ENCODE measurements around the gene CYP1B1. TPM values are rescaled to one million over a fixed set of nuclear protein-coding genes. Genes with fewer than 3 reads are reported as not detected.

CYP1B1 gene
- total and polyA plus RNA-seq, 2 of the 4 experiments (the other 2 are of a cell fraction): 0.65 to 1.1 TPM

DNA sequence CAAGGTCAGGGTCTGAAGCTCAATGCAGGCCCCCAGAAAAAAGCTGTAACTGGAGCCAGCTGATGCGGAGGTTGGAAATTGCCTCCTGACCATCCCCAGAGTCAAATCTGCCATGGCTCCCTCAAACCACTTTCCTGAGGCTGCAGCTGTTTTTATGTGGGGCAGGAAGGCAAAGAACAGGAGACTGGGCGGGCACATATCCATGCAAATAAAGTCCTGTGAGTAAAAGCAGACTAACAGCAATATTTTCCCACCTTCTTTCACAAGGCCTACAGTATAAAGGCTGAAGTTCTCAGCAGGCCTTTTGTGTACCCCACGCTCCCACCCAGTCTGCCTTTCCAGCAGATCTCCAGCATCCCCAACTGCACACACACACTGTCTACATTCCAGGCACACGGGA, 47.1 kb downstream of the CYP1B1 start:
- Histone ChIP-seq H3K27ac (ENCODE audit: insufficient read depth, low read length) (no peak overlapping the region), H3K36me3 (ENCODE audit: control insufficient read depth, insufficient read depth, low read length) (no peaks in the 10 kb centered on the region), H4K20me1 (ENCODE audit: insufficient read depth, low read length) (no peaks in the 10 kb centered on the region), H3K14ac (replicated peaks; ENCODE audit: low read depth, low read length) (no peak overlapping the region), H2BK120ac (ENCODE audit: low read depth, low read length) (no peak overlapping the region), H4K91ac (ENCODE audit: insufficient read depth, low read depth, low read length) (no peak overlapping the region), H2BK5ac (ENCODE audit: low read depth, low read length, poor library complexity, severe bottlenecking) (no peak overlapping the region), H3K27me3 (ENCODE audit: control insufficient read depth, insufficient read depth, low read length) (peaks cover 2% of the 10 kb centered on the region; the same call in 1 of the 2 replicates), H3K18ac (ENCODE audit: low read depth, low read length) (no peak overlapping the region), H4K8ac (ENCODE audit: low read depth in 2 of 2, low read length in 2 of 2) (no peak overlapping the region), H3K23ac (ENCODE audit: low read depth, low read length) (no peak overlapping the region), H2AFZ (replicated peaks; ENCODE audit: low read length, poor library complexity) (no peak overlapping the region), H3K4ac (ENCODE audit: low read depth, low read length) (no peak overlapping the region), H3K4me3 (ENCODE audit: insufficient read depth, low read depth, low read length) (no peak overlapping the region), H3K9me1 (ENCODE audit: insufficient read depth, low read length) (no peaks in the 10 kb centered on the region), H2BK20ac (ENCODE audit: low read depth, low read length) (no peak overlapping the region), H3K4me1 (ENCODE audit: control insufficient read depth, insufficient read depth, low read length) (no peaks in the 10 kb centered on the region), H2AK9ac (replicated peaks; ENCODE audit: low read depth, low read length, poor library complexity) (no peak overlapping the region), H3K79me1 (ENCODE audit: low read depth in 1 of 2, low read length in 2 of 2) (no peaks in the 10 kb centered on the region), H3K9me3 (ENCODE audit: control insufficient read depth, insufficient read depth, low read length) (no peaks in the 10 kb centered on the region), H2BK15ac (ENCODE audit: low read depth, low read length) (no peak overlapping the region), H3K9ac (ENCODE audit: low read depth, low read length) (no peak overlapping the region), H3K4me2 (ENCODE audit: low read depth, low read length) (no peak overlapping the region), H2AK5ac (ENCODE audit: low read depth, low read length) (no peak overlapping the region), H3K56ac (ENCODE audit: extremely low read depth, insufficient read depth, low read length) (no peak overlapping the region), H4K5ac (ENCODE audit: low read depth, low read length) (no peak overlapping the region)
- DNase-seq: no peak
- no peak for ATAC-seq (ENCODE audit: low read depth)
- dilution Hi-C loops (cut with HindIII; ENCODE audit: low sequenced_read_pairs, unreplicated experiment): no loop called here
- WGBS, 2 experiments (ENCODE audit: extremely low coverage in 2 of 2, insufficient read length in 1 of 2): 90% methylated on average over 2 of the region's 4 CpGs; no CpG with 5 or more reads in 1 of the 2 experiments
- BruUV-seq (replicated peaks): no TSS peak
- ChIA-PET POLR2A (ENCODE audit: unreplicated experiment) (no interaction called here), CTCF (interaction anchor here (1.1 kb wide), 1 partner anchor 8 kb away, joined by 3 read pairs; no protein-coding TSS in a partner anchor)
- intact Hi-C loops (cut with micrococcal nuclease): no loop called here
- in situ Hi-C loops (cut with MboI; ENCODE audit: low sequenced_read_pairs): no loop called here
- TF ChIP-seq, protein P1, sequence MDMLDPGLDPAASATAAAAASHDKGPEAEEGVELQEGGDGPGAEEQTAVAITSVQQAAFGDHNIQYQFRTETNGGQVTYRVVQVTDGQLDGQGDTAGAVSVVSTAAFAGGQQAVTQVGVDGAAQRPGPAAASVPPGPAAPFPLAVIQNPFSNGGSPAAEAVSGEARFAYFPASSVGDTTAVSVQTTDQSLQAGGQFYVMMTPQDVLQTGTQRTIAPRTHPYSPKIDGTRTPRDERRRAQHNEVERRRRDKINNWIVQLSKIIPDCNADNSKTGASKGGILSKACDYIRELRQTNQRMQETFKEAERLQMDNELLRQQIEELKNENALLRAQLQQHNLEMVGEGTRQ (IDR thresholded peaks at IDR 0.05; ENCODE audit: low read depth, low read length): no peak
- TF ChIP-seq MAFK (IDR thresholded peaks at IDR 0.05; ENCODE audit: low read depth, low read length) (no peak), RAD21 (IDR thresholded peaks at IDR 0.05; ENCODE audit: low read length) (no peak), CHD1 (IDR thresholded peaks at IDR 0.05; ENCODE audit: low read depth, low read length) (no peak), MAZ (IDR thresholded peaks at IDR 0.05; ENCODE audit: borderline replicate concordance, low read depth, low read length) (no peak), CEBPB (IDR thresholded peaks at IDR 0.05; ENCODE audit: low read depth, low read length) (no peak), FOS (IDR thresholded peaks at IDR 0.05; ENCODE audit: low read depth, low read length) (no peak), NFE2L2 (IDR thresholded peaks at IDR 0.05; ENCODE audit: low read depth, low read length) (no peak), RFX5 (IDR thresholded peaks at IDR 0.05; ENCODE audit: low read depth, low read length) (no peak), POLR2A (IDR thresholded peaks at IDR 0.05; ENCODE audit: low read depth, low read length) (no peak), MXI1 (IDR thresholded peaks at IDR 0.05; ENCODE audit: borderline replicate concordance, low read depth, low read length) (no peak), SMC3 (IDR thresholded peaks at IDR 0.05; ENCODE audit: low read depth, low read length) (no peak), BHLHE40 (IDR thresholded peaks at IDR 0.05; ENCODE audit: low read depth, low read length) (no peak), RCOR1 (IDR thresholded peaks at IDR 0.05; ENCODE audit: insufficient replicate concordance, low read length) (no peak)
- TF ChIP-seq, protein P2, sequence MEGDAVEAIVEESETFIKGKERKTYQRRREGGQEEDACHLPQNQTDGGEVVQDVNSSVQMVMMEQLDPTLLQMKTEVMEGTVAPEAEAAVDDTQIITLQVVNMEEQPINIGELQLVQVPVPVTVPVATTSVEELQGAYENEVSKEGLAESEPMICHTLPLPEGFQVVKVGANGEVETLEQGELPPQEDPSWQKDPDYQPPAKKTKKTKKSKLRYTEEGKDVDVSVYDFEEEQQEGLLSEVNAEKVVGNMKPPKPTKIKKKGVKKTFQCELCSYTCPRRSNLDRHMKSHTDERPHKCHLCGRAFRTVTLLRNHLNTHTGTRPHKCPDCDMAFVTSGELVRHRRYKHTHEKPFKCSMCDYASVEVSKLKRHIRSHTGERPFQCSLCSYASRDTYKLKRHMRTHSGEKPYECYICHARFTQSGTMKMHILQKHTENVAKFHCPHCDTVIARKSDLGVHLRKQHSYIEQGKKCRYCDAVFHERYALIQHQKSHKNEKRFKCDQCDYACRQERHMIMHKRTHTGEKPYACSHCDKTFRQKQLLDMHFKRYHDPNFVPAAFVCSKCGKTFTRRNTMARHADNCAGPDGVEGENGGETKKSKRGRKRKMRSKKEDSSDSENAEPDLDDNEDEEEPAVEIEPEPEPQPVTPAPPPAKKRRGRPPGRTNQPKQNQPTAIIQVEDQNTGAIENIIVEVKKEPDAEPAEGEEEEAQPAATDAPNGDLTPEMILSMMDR (conservative IDR thresholded peaks at IDR 0.05; ENCODE audit: low read depth, low read length): no peak
- TF ChIP-seq, protein P3, sequence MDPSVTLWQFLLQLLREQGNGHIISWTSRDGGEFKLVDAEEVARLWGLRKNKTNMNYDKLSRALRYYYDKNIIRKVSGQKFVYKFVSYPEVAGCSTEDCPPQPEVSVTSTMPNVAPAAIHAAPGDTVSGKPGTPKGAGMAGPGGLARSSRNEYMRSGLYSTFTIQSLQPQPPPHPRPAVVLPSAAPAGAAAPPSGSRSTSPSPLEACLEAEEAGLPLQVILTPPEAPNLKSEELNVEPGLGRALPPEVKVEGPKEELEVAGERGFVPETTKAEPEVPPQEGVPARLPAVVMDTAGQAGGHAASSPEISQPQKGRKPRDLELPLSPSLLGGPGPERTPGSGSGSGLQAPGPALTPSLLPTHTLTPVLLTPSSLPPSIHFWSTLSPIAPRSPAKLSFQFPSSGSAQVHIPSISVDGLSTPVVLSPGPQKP (IDR thresholded peaks at IDR 0.05; ENCODE audit: borderline replicate concordance, low read depth, low read length): no peak

Data from IMR-90 (cell line).